HG03571 (cell line): ENCODE measurements around the gene KRTAP3-2.
"Not testable (repeated sequence)": the region's sequence is repeated elsewhere in the genome, so short reads cannot be mapped to it uniquely, and the experiment has no call there.

Source experiments
- ATAC-seq: cut with Tn5 transposase; IDR thresholded peaks from one replicate; pipeline ENCODE4 v1.9.1; 2021; ENCODE audit not compliant: unreplicated experiment

KRTAP3-2 gene

DNA sequence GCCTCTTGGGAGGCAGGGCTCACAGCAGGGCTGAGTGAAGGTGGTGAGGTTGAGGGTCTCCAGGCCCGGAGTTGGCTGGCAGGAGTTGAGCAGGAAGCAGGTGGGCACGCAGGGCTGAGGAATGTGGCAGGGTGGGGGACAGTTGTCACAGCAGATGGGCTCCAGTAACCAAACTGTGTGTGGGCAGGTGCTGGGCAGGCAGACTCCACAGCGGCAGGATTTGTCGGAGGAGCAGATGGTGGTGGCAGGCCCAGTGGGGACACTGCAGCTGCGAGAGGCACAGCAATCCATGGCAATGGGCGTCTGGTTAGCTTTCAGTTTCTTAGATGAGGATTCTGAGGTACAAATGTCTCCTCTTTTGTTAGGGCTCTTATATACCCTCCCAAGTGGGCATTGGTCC, at the start of gene KRTAP3-2:
Gene KRTAP3-2 (minus strand): TSS at position 344 of the 400 bp plus-strand sequence. CDS start 53 bp downstream, at position 291.
- not testable (repeated sequence) for ATAC-seq

DNA sequence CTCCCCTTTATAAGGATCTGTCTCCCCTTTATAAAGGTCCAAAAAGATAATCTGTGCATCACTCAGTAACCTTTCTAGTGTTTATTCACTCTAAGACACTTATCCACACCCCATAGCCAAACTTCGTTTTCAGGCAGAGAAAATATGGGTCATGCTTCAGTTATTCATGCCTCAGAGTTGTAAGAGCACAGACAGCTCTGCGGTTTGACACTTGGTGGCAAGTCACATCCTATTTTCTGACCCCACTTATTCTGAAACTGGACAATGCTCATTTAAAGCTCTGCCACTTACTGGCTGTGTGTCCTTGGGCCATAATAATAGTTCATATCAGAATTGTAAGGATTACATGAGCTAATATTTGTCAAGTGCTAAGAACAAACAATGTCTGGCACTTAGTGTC, 49.4 kb upstream of the KRTAP3-2 start:
- ATAC-seq: no peak

DNA sequence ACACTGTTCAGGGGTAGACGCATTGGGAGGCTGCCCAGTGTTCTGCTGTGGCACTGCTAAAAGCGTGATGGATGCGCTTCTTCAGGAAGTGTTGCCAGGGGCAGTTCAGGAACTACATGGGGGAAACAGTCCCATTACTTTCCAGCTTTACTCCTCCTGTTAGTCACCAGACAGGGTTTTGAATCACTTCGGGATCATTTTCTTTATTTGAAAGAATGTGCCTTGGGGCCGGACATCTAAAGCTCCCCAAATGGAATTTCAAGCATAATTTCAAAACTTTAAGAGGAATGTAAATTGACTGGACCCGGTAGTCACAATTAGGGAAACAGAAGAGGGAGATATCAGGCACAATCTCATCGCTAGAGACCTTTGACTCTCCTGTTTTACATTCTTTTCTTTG, 48.7 kb upstream of the KRTAP3-2 start:
- no peak for ATAC-seq

DNA sequence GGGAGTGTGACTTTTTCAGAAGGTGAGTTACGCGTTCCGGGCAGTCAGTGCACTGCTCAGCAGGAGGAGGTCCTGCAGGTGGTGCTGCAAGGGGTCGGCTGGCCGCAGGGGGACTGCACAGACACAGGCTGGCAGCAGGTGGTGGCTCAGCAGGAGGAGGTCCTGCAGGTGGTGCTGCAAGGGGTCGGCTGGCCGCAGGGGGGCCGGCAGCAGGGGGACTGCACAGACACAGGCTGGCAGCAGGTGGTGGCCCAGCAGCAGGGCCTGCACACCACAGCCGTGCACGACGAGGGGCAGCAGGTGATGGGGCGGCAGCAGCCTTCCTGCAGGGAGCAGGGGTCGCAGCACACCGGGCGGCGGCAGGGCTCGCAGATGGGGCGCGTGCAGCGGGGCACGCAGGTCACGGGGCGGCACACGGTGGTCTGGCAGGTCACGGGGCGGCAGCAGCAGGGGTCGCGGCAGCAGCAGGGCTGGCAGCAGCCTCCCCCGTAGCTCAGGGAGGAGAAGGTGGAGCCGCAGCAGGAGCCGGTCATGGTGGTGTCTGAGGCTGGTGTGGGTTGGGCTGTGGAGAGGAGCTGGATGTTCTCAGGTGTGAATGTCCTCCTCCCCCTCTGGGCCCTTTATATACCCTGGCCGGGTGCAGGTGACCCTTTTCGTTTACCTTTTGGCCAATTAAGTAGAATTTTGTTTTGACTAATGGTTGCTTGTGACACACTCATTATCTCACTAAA, 47.2 kb upstream of the KRTAP3-2 start, which contains the start of gene KRTAP2-1:
Gene KRTAP2-1 (minus strand): TSS at position 582 of the 731 bp plus-strand sequence. CDS start 49 bp downstream, at position 533.
- ATAC-seq: not testable (repeated sequence)

DNA sequence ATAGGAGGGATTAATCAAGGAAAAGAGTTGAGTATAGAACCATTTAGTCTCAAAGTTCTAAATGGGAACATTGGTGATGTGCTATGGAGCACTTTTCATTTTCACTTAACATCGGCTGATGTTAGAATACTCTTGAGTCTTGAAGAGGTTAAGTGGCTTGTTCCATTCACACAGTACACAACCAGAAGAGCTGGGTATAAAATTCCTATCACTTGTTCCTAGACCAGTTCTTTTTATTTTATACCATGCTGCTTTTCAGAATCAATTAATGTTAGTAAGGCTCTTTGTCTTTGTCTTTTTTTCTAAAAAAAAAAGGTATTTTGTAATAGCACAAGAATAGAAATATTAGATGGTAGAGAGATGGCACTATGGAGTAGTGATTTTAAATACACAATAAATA, 43.2 kb upstream of the KRTAP3-2 start:
- ATAC-seq: no peak

DNA sequence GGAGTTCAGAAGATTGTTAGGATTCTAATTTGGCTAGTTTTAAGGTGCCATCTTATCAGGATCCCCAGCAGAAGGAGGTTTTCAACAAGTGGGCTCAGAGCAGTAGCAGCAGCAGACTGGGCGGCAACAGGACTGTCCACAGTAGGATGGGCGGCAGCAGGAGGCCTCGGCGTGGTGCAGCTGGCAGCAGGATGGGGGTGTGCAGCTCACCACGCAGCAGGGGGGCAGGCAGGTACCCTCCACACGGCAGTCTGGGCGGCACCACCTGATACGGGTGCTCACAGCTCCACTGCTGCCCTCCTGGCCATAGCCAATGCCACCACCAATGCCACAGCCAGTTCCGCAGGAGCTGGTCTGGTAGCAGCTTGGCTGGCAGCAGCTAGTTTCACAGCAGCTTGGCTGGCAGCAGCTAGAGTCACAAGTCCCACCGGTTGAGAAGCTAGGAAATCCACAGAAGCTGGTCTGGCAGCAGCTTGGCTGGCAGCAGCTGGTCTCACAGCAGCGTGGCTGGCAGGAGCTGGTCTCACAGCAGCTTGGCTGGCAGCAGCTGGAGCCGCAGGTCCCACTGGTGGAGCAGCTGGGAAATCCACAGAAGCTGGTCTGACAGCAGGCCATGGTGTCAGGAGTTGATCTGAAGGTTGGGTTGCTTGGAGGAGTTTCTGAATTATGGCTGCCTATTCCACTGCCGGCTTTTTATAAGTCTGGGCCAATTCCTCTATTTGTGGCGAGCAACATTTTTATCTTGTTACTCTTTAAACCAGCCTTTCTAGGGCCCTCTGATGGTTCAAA, 41.3 kb upstream of the KRTAP3-2 start, which contains the start of gene KRTAP1-1:
Gene KRTAP1-1 (minus strand): TSS at position 668 of the 789 bp plus-strand sequence. CDS start 53 bp downstream, at position 615.
- not testable (repeated sequence) for ATAC-seq

DNA sequence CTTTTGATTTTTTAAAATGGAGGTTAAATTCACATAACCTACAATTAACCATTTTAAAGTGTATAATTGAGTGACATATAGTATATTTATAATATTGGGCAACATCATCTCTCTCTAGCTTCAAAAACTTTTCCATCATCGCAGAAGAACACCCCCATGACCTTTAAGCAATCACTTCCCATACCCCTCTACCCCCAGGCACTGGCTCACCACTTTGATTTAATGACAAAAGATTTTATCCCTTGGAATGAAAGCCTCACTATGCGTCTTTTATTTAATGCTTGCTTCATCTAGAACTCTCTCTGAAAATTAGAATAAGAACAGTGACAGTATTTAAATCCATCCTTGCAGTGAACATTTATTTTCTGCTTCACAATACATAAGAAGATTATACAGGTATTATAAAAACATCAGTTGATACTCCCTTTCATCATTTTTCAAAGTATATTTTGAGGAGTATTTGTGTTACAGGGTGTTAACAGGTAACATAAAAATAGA, 38.2 kb upstream of the KRTAP3-2 start:
- ATAC-seq: no peak

DNA sequence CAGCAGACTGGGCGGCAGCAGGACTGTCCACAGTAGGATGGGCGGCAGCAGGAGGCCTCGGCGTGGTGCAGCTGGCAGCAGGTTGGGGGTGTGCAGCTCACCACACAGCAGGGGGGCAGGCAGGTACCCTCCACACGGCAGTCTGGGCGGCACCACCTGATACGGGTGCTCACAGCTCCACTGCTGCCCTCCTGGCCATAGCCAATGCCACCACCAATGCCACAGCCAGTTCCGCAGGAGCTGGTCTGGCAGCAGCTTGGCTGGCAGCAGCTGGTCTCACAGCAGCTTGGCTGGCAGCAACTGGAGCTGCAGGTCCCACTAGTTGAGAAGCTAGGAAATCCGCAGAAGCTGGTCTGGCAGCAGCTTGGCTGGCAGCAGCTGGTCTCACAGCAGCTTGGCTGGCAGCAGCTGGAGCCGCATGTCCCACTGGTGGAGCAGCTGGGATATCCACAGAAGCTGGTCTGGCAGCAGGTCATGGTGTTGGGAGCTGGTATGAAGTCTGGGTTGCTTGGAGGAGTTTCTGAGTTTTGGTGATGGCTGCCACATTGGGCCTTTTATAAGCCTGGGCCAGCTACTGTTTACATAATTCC, 34.7 kb upstream of the KRTAP3-2 start, which contains the start of gene KRTAP1-3:
Gene KRTAP1-3 (minus strand): TSS at position 529 of the 590 bp plus-strand sequence. CDS start 53 bp downstream, at position 476.
- not testable (repeated sequence) for ATAC-seq

DNA sequence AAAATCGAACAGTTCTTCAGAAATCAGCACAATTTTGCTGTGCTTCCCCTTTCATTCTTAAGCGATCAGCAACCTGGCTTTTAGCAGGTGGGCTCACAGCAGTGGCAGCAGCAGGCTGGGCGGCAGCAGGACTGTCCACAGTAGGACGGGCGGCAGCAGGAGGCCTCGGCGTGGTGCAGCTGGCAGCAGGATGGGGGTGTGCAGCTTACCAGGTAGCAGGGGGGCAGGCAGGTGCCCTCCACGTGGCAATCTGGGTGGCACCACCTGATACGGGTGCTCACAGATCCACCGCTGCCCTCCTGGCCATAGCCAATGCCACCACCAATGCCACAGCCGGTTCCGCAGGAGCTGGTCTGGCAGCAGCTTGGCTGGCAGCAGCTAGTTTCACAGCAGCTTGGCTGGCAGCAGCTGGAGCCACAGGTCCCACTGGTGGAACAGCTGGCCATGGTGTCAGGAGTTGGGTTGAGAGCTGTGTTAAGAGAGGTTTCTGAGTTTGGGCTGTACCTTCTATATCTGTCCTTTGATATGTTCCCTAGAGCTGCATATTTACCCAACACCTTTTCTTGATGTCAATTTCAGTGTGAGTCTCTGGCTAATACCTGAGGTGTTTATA, 30.0 kb upstream of the KRTAP3-2 start, which contains the start of gene KRTAP1-4:
Gene KRTAP1-4 (minus strand): TSS at position 563 of the 613 bp plus-strand sequence. CDS start 117 bp downstream, at position 446.
- no peak for ATAC-seq

DNA sequence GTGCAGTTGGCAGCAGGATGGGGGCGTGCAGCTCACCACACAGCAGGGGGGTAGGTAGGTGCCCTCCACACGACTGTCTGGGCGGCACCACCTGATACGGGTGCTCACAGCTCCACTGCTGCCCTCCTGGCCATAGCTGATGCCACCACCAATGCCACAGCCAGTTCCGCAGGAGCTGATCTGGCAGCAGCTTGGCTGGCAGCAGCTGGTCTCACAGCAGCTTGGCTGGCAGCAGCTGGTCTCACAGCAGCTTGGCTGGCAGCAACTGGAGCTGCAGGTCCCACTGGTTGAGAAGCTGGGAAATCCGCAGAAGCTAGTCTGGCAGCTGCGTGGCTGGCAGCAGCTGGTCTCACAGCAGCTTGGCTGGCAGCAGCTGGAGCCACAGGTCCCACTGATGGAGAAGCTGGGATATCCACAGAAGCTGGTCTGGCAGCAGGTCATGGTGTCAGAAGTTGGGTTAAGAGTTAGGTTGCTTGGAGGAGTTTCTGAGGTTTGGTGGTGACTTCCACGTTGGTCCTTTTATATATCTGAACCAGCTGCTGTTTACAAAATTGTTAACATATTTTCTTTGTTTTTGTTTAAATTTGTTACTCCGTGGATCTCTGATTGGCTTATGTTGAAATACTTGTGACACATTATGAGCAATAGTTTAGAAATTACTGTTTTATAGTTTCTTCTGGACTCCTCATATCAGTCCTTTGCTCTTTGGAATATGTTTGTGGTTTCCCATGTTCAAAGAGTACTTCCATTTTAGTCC, 27.2 kb upstream of the KRTAP3-2 start, which contains the start of gene KRTAP1-5:
Gene KRTAP1-5 (minus strand): TSS at position 494 of the 757 bp plus-strand sequence. CDS start 53 bp downstream, at position 441.
- ATAC-seq: no peak

DNA sequence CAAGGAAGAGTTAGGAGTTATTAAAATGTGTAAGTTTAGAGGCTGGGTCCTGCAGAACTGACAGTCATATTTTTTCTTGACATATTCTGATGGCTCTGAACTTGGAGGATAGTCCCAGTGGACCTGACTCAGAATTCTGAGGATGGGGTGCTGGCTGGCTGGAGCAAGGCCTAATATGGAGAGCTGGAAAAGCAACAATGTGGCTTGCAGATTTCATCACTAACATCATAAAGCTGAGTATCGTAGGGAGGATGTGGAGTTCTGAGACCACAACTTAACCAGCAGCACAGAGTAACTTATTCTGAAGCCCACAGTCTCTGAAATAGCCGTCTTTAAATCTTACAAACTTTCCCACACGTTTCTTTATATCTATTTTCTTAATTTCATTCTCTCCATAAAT, 25.0 kb upstream of the KRTAP3-2 start:
- no peak for ATAC-seq

DNA sequence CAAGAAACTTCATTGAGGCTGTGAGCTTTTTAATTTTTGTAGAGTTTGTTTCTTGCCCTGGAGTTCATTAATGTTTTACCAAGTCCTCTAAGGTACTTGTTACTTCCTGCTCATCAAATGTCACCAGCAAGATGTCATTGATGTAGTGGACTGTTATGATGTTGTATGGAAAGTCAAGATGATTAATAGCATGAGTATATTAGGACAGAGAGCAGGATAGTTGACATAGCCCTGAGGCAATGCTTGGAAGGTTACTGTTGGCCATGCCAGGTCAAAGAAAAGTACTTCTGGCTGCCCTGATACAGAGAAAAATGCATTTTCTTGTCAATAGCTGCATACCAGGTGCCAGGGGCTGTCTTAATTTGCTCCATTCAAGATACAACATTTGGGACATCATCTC, 20.6 kb upstream of the KRTAP3-2 start:
- no peak for ATAC-seq

DNA sequence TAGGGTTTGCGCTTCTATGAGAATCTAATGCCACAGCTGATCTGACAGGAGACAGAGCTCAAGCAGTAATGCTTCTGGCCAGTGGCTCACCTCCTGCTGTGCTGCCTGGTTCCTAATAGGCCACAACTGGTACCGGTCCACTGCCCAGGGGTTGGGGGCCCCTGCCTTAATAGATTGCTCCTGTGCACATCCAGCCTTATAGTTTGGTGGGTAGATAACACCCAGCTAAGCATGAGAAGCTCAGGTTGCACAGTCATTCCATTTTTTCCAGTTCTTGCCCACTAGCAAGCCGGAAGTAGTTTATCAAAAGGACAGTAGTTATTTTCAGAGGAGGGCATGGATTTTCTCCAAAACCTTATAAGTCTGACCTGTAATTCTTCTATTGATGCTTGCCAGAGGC, 19.7 kb upstream of the KRTAP3-2 start:
- no peak for ATAC-seq

DNA sequence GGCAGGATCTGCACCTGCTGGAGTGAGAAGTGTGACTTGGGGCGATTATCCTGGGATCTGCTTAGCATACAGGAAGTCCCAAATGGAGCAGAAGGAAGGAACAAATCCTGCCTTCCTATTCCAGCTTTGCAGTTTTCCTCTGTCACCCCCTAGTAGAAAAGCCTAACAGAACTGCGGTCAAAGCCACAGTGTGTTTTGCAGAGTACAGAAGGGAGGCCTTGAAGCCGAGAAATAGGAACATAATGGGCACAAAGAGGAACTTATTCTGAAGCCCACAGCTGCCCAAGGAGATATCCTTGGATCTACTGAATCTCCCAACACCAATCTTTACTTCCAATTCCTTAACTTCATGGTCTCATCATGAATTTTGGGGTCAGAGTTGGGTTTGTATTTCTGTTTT, 18.8 kb upstream of the KRTAP3-2 start:
- no peak for ATAC-seq

DNA sequence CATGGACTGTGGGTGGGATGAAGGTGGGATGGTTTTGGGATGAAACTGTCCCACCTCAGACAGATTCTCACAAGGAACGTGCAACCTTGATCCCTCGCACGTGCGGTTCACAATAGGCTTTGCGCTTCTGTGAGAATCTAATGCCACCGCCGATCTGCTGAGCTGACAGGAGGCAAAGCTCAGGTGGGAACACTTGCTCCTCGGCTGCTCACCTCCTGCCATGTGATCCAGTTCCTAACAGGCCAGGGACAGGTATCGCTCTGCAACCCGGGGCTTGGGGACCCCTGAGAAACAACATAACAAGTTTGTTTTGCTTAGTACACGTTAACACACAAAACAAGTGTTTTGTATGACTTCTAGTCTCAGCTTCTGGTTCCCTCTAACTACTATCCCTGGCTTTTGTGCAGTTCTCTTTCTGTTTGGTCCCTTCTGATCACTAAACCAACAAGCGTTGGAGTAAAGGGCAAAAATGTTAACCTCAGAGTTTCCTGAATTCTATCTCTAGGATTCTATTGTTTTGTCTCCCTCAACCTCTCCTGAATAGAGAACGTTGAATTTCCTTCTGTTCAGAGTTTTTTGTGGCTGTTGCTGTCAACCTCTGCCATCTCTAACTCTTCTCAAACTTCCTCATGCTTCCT, 17.0 kb upstream of the KRTAP3-2 start:
- ATAC-seq: no peak

DNA sequence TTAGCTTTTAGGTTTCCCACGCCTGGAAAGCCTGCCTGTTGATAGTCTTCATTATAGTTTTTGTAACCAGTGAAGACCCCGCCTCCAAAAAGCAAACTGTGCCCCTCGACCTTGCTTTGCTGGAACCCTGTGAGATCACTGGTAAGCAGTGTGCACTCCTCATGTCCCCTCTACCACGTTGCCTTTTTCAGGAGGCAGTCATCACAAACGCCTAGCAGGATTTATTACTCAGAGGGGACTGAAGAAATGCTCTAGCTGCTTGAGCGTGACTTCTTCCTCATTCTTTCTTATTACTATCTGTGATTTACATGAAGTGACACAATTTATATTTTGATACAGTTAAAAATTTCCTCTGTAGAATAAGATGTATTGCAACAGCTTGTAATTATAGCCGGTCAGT, 15.7 kb upstream of the KRTAP3-2 start:
- ATAC-seq: no peak

DNA sequence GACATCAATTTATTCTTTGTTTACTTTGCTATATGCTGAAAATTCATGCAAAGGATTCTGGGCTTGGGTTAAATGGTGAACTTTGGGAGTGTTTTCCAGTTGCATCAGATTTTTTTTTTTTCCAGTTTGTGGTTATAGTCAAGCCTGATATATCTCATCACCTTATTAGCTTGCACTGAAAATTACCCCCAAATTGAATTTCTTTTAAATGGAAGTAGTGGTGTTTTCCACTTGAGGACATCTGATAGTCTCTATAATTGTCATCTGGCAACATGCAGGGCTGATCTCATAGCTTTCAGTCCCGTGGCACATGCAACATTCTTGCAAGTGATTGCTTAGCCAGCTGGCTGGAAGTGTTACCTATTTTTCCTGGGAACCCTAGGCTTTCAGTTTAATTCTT, 13.9 kb upstream of the KRTAP3-2 start:
- ATAC-seq: no peak

DNA sequence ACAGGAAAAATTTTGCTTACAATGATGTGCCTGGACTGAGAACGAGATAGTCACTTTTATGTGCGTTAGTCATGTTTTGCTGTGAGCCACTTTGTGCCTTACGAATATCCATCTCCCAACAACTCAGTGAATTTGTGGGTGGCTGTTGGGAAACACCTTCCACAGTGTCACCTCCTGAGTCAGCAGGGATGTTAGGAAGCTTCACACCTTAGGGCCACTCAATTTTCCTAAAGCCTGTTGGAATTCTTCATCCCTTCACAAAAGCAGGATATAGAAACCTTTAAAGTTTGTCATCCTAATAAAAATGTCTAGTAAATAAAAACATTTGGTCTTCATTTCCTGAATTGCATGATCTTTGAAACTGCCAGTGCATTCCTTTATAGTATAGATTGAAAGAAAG, 13.5 kb upstream of the KRTAP3-2 start:
- no peak for ATAC-seq
